ENCODE measurements around the gene HPS4. TPM values are rescaled to one million over a fixed set of nuclear protein-coding genes. Genes with fewer than 3 reads are reported as not detected.
A peak's percentile ranks its signal among the peaks of the same experiment; 100 is the strongest.

The HPS4 gene
- total RNA-seq, 1 donor from 2014 or later = 36.1 TPM

DNA sequence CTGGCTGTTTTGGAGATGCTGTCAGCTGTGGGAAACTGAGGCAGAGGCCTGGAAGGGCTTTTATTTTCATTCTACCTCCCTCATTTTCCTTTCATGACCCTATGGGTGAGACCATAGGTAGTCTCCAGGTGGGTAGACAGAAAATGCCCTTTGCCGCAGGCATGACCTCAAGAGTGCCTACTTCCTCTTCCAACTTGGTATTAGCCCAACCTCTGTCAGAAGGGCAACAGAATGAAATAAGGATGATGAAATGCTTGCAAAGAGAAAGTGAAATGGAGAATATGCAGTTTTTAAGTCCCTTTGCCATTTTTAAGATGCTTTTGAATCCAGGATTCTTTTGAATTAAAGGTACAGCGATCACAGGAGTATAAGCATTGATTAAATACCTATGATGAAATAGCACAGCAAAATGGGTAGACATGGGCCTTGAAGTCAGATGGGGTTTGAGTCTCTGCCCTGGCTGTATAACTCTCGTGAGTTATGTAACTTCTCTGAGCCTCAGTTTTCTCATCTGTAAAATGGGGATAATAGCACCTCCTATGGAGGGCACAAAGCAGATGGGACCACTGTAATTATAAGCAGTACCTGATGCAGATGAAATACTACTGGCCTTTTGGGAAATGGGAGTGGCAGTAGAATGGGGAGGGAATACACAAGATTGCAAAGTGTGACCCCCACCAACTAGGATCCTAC is 50.8 kb downstream of the HPS4 start:
- no peaks in the 10 kb centered on the region for H3K36me3 ChIP-seq
- DNase-seq (ENCODE audit: extremely low spot score in 2 of 2) = no peak
- H3K4me3 ChIP-seq = no peak overlapping the region
- H3K9me3 ChIP-seq = no peaks in the 10 kb centered on the region
- intact Hi-C loops (cut with DNase I) = no loop called here
- H3K27ac ChIP-seq = no peak overlapping the region
- no peak for TF ChIP-seq POLR2AphosphoS5 (IDR thresholded peaks at IDR 0.05; ENCODE audit: insufficient read depth in 1 of 2, low read depth in 1 of 2)
- H3K4me1 ChIP-seq = peaks cover 13% of the 10 kb centered on the region
- no peaks in the 10 kb centered on the region for H3K27me3 ChIP-seq

DNA sequence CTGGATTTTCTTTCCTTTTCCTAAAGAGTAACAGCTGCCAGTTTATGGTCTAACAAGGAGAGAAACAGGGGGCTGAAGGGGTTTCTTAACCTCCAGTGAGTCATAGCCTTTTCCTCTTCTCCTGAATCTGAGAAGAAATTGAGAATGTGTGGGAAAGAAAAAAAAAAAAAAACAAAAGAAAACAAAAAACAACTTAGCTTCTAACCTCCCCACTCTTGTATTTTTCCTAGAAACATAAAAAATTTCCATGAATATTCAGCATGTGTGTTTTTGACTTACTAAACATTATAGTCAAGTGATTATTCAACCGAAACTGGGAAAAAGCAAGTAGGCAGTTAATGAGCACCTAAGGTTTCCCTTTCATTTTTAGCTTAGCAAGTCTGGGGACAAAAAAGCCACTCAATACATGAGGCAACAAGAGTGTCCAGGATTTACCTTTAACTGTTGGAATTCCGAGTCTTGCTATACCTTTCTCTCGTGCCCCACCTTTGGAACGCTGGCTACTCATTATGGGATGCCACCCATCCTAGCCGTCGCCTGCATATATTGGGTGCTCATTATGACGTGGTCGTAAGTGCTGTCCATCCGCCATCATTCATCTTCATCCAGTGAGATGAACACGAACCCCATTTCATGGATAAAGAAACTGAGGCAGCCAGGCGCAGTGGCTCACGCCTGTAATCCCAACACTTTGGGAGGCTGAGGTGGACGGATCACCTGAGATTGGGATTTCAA is 52.2 kb downstream of the HPS4 start:
- TF ChIP-seq POLR2A (IDR thresholded peaks at IDR 0.05) (no peak), POLR2AphosphoS5 (IDR thresholded peaks at IDR 0.05; ENCODE audit: insufficient read depth in 1 of 2, low read depth in 1 of 2) (no peak)
- TF ChIP-seq, protein P1, sequence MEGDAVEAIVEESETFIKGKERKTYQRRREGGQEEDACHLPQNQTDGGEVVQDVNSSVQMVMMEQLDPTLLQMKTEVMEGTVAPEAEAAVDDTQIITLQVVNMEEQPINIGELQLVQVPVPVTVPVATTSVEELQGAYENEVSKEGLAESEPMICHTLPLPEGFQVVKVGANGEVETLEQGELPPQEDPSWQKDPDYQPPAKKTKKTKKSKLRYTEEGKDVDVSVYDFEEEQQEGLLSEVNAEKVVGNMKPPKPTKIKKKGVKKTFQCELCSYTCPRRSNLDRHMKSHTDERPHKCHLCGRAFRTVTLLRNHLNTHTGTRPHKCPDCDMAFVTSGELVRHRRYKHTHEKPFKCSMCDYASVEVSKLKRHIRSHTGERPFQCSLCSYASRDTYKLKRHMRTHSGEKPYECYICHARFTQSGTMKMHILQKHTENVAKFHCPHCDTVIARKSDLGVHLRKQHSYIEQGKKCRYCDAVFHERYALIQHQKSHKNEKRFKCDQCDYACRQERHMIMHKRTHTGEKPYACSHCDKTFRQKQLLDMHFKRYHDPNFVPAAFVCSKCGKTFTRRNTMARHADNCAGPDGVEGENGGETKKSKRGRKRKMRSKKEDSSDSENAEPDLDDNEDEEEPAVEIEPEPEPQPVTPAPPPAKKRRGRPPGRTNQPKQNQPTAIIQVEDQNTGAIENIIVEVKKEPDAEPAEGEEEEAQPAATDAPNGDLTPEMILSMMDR (IDR thresholded peaks at IDR 0.05) = no peak
- Histone ChIP-seq H3K4me1 (peaks cover 13% of the 10 kb centered on the region), H3K36me3 (no peaks in the 10 kb centered on the region), H3K9me3 (no peaks in the 10 kb centered on the region), H3K27me3 (no peaks in the 10 kb centered on the region), H3K4me3 (no peak overlapping the region), H3K27ac (no peak overlapping the region)
- DNase-seq (ENCODE audit: extremely low spot score in 2 of 2) = no peak
- intact Hi-C loops (cut with DNase I) = no loop called here

DNA sequence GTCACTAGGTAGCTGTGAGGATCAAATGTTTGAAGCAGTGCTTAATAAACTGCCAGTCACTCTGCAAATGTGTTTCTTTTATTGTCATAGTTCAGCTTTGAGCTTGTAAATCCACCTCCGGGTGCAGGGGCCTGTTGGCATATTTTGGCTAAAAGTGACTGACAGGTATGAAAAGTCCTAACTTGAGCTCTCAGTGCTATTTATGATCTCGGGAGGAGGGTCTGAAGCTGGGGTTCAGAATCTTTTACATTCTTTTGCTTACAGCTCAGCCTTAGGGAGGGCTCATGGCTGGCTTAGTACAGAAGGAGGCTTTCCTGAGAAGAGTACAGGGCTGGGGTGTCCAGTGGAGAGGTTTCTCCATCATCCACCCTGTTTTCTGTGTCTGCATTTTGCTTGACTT is 53.0 kb downstream of the HPS4 start:
- intact Hi-C loops (cut with DNase I) = no loop called here
- no peaks in the 10 kb centered on the region for H3K36me3 ChIP-seq
- TF ChIP-seq POLR2AphosphoS5 (IDR thresholded peaks at IDR 0.05; ENCODE audit: insufficient read depth in 1 of 2, low read depth in 1 of 2) (no peak), POLR2A (IDR thresholded peaks at IDR 0.05) (no peak)
- TF ChIP-seq, protein P1 (IDR thresholded peaks at IDR 0.05) = no peak
- no peak for DNase-seq (ENCODE audit: extremely low spot score in 2 of 2)
- H3K9me3 ChIP-seq = no peaks in the 10 kb centered on the region
- H3K27me3 ChIP-seq = no peaks in the 10 kb centered on the region
- H3K27ac ChIP-seq = no peak overlapping the region
- peaks cover 13% of the 10 kb centered on the region for H3K4me1 ChIP-seq
- H3K4me3 ChIP-seq = no peak overlapping the region

DNA sequence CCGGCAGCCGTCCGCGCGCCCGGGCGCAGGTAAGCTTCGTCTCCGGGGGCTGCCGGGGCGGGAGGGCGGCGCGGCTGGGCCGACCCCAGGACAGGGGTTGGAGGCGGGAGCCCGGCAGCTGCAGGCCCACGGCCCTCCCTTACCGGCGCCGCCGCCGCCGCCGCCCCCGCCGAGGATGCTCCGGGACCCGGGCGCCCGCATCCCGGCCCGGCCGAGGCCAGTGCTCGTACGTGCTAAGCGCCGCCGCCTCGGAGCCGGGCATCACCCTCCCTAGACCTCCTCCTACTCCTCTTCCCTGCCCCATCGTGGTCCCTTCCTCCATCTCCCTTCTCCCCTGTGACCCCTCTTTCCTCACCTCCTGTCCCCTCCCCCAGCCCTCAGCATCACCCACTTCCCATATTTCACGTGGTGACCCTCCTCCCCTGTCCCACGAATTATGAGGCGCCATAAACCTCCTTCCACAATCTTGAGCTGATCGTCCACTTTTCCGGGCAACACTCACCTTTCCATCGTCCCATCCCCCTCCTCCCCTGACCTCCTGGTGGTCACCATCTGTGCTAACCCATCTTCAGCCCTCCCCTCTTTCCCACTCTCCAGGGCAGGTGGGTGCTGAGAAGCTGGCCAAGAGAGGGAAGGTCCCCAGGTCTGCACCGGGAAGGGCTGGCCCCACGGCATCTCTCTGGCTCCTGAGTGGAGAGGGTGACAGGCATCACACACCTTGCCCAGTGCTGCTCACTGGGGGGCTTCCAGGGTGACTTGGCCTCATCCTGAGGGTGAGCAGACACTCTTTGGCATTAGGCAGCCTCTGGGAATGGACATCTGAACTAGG is 53.9 kb downstream of the HPS4 start:
- intact Hi-C loops (cut with DNase I) = no loop called here
- Histone ChIP-seq H3K9me3 (no peaks in the 10 kb centered on the region), H3K36me3 (no peaks in the 10 kb centered on the region), H3K27me3 (no peaks in the 10 kb centered on the region), H3K4me3 (peak overlapping the region; percentile 62), H3K27ac (no peak overlapping the region), H3K4me1 (peaks cover 13% of the 10 kb centered on the region)
- TF ChIP-seq POLR2A (IDR thresholded peaks at IDR 0.05) (no peak), POLR2AphosphoS5 (IDR thresholded peaks at IDR 0.05; ENCODE audit: insufficient read depth in 1 of 2, low read depth in 1 of 2) (no peak)
- TF ChIP-seq, protein P1 (IDR thresholded peaks at IDR 0.05) = no peak
- DNase-seq (ENCODE audit: extremely low spot score in 2 of 2) = no peak
